ENCODE results near the gene NOX5.

Gene NOX5

GRCh38 chr15:69039516-69040225 is 25.2 kb downstream of the NOX5 start:
- Histone ChIP-seq H3K36me3 (ENCODE audit: insufficient read depth, low read length) (no peaks in the 10 kb centered on the region), H3K4me3 (ENCODE audit: low read length) (no peak overlapping the region), H3K4me2 (ENCODE audit: low read length) (no peak overlapping the region), H3K27me3 (ENCODE audit: control insufficient read depth, insufficient read depth, low read length) (peaks cover 51% of the 10 kb centered on the region), H3K9me3 (replicated peaks; ENCODE audit: low read length) (no peaks in the 10 kb centered on the region), H3K9ac (ENCODE audit: low read depth, low read length) (no peak overlapping the region), H3K4me1 (ENCODE audit: control insufficient read depth, insufficient read depth, low read length) (peaks cover 9% of the 10 kb centered on the region)

GRCh38 chr15:69042531-69042930 is 28.0 kb downstream of the NOX5 start:
- H3K27me3 ChIP-seq (ENCODE audit: control insufficient read depth, insufficient read depth, low read length) = peaks cover 31% of the 10 kb centered on the region

GRCh38 chr15:69045802-69046201 is 31.3 kb downstream of the NOX5 start:
- no peak overlapping the region for H3K9ac ChIP-seq (ENCODE audit: low read depth, low read length)
- H3K4me3 ChIP-seq (ENCODE audit: low read length) = no peak overlapping the region

More at GRCh38 chr15:69042531-69042930, 28.0 kb downstream of the NOX5 start:
- no peak overlapping the region for H3K4me2 ChIP-seq (ENCODE audit: low read length)
- no peaks in the 10 kb centered on the region for H3K9me3 ChIP-seq (replicated peaks; ENCODE audit: low read length)
- H3K36me3 ChIP-seq (ENCODE audit: insufficient read depth, low read length) = no peaks in the 10 kb centered on the region
- H3K4me3 ChIP-seq (ENCODE audit: low read length) = no peak overlapping the region
- H3K9ac ChIP-seq (ENCODE audit: low read depth, low read length) = no peak overlapping the region
- peaks cover 10% of the 10 kb centered on the region for H3K4me1 ChIP-seq (ENCODE audit: control insufficient read depth, insufficient read depth, low read length)

GRCh38 chr15:69046781-69047180 is 32.3 kb downstream of the NOX5 start:
- no peak overlapping the region for H3K4me2 ChIP-seq (ENCODE audit: low read length)
- H3K9me3 ChIP-seq (replicated peaks; ENCODE audit: low read length) = no peaks in the 10 kb centered on the region
- no peaks in the 10 kb centered on the region for H3K36me3 ChIP-seq (ENCODE audit: insufficient read depth, low read length)
- peaks cover 9% of the 10 kb centered on the region for H3K27me3 ChIP-seq (ENCODE audit: control insufficient read depth, insufficient read depth, low read length)
- H3K4me1 ChIP-seq (ENCODE audit: control insufficient read depth, insufficient read depth, low read length) = peaks cover 10% of the 10 kb centered on the region
- no peak overlapping the region for H3K9ac ChIP-seq (ENCODE audit: low read depth, low read length)
- H3K4me3 ChIP-seq (ENCODE audit: low read length) = no peak overlapping the region

More at GRCh38 chr15:69045802-69046201, 31.3 kb downstream of the NOX5 start:
- H3K9me3 ChIP-seq (replicated peaks; ENCODE audit: low read length) = no peaks in the 10 kb centered on the region
- no peaks in the 10 kb centered on the region for H3K36me3 ChIP-seq (ENCODE audit: insufficient read depth, low read length)
- no peak overlapping the region for H3K4me2 ChIP-seq (ENCODE audit: low read length)
- H3K4me1 ChIP-seq (ENCODE audit: control insufficient read depth, insufficient read depth, low read length) = peaks cover 10% of the 10 kb centered on the region
- H3K27me3 ChIP-seq (ENCODE audit: control insufficient read depth, insufficient read depth, low read length) = peaks cover 10% of the 10 kb centered on the region

GRCh38 chr15:69049976-69050375 is 35.5 kb downstream of the NOX5 start:
- Histone ChIP-seq H3K9me3 (replicated peaks; ENCODE audit: low read length) (no peaks in the 10 kb centered on the region), H3K36me3 (ENCODE audit: insufficient read depth, low read length) (no peaks in the 10 kb centered on the region), H3K4me2 (ENCODE audit: low read length) (no peak overlapping the region)

GRCh38 chr15:69055251-69055650 is 40.8 kb downstream of the NOX5 start:
- no peak overlapping the region for H3K4me3 ChIP-seq (ENCODE audit: low read length)
- no peak overlapping the region for H3K9ac ChIP-seq (ENCODE audit: low read depth, low read length)
- no peaks in the 10 kb centered on the region for H3K9me3 ChIP-seq (replicated peaks; ENCODE audit: low read length)
- H3K27me3 ChIP-seq (ENCODE audit: control insufficient read depth, insufficient read depth, low read length) = peaks cover 42% of the 10 kb centered on the region
- peaks cover 3% of the 10 kb centered on the region for H3K4me1 ChIP-seq (ENCODE audit: control insufficient read depth, insufficient read depth, low read length)
- no peaks in the 10 kb centered on the region for H3K36me3 ChIP-seq (ENCODE audit: insufficient read depth, low read length)
- H3K4me2 ChIP-seq (ENCODE audit: low read length) = no peak overlapping the region

More at GRCh38 chr15:69049976-69050375, 35.5 kb downstream of the NOX5 start:
- Histone ChIP-seq H3K27me3 (ENCODE audit: control insufficient read depth, insufficient read depth, low read length) (peaks cover 27% of the 10 kb centered on the region), H3K9ac (ENCODE audit: low read depth, low read length) (no peak overlapping the region), H3K4me1 (ENCODE audit: control insufficient read depth, insufficient read depth, low read length) (peaks cover 10% of the 10 kb centered on the region), H3K4me3 (ENCODE audit: low read length) (no peak overlapping the region)

GRCh38 chr15:69056365-69056764 is 41.9 kb downstream of the NOX5 start:
- no peak overlapping the region for H3K4me2 ChIP-seq (ENCODE audit: low read length)
- H3K36me3 ChIP-seq (ENCODE audit: insufficient read depth, low read length) = no peaks in the 10 kb centered on the region
- H3K9me3 ChIP-seq (replicated peaks; ENCODE audit: low read length) = no peaks in the 10 kb centered on the region
- no peak overlapping the region for H3K9ac ChIP-seq (ENCODE audit: low read depth, low read length)
- peaks cover 34% of the 10 kb centered on the region for H3K27me3 ChIP-seq (ENCODE audit: control insufficient read depth, insufficient read depth, low read length)
- H3K4me1 ChIP-seq (ENCODE audit: control insufficient read depth, insufficient read depth, low read length) = peaks cover 3% of the 10 kb centered on the region
- H3K4me3 ChIP-seq (ENCODE audit: low read length) = no peak overlapping the region

GRCh38 chr15:69058830-69059556 is 44.5 kb downstream of the NOX5 start:
- Histone ChIP-seq H3K4me3 (ENCODE audit: low read length) (no peak overlapping the region), H3K9me3 (replicated peaks; ENCODE audit: low read length) (no peaks in the 10 kb centered on the region), H3K36me3 (ENCODE audit: insufficient read depth, low read length) (no peaks in the 10 kb centered on the region), H3K4me1 (ENCODE audit: control insufficient read depth, insufficient read depth, low read length) (peaks cover 3% of the 10 kb centered on the region), H3K4me2 (ENCODE audit: low read length) (peak overlapping the region; percentile 35), H3K27me3 (ENCODE audit: control insufficient read depth, insufficient read depth, low read length) (peaks cover 20% of the 10 kb centered on the region), H3K9ac (ENCODE audit: low read depth, low read length) (no peak overlapping the region)

- peaks cover 3% of the 10 kb centered on the region for H3K4me1 ChIP-seq (ENCODE audit: control insufficient read depth, insufficient read depth, low read length)
- no peak overlapping the region for H3K4me3 ChIP-seq (ENCODE audit: low read length)
- peak overlapping the region; percentile 35 for H3K4me2 ChIP-seq (ENCODE audit: low read length)
- H3K27me3 ChIP-seq (ENCODE audit: control insufficient read depth, insufficient read depth, low read length) = peaks cover 16% of the 10 kb centered on the region
- no peak overlapping the region for H3K9ac ChIP-seq (ENCODE audit: low read depth, low read length)
- no peaks in the 10 kb centered on the region for H3K36me3 ChIP-seq (ENCODE audit: insufficient read depth, low read length)
- no peaks in the 10 kb centered on the region for H3K9me3 ChIP-seq (replicated peaks; ENCODE audit: low read length)
These were observed 45.1 kb downstream of the NOX5 start for GRCh38 chr15:69059557-69059943.

GRCh38 chr15:69060041-69060481 is 45.6 kb downstream of the NOX5 start:
- H3K9me3 ChIP-seq (replicated peaks; ENCODE audit: low read length) = no peaks in the 10 kb centered on the region
- no peak overlapping the region for H3K4me2 ChIP-seq (ENCODE audit: low read length)

GRCh38 chr15:69060744-69061143 is 46.2 kb downstream of the NOX5 start:
- no peaks in the 10 kb centered on the region for H3K36me3 ChIP-seq (ENCODE audit: insufficient read depth, low read length)
- no peaks in the 10 kb centered on the region for H3K9me3 ChIP-seq (replicated peaks; ENCODE audit: low read length)

More at GRCh38 chr15:69060041-69060481, 45.6 kb downstream of the NOX5 start:
- Histone ChIP-seq H3K36me3 (ENCODE audit: insufficient read depth, low read length) (no peaks in the 10 kb centered on the region), H3K4me3 (ENCODE audit: low read length) (no peak overlapping the region), H3K4me1 (ENCODE audit: control insufficient read depth, insufficient read depth, low read length) (peaks cover 3% of the 10 kb centered on the region), H3K27me3 (ENCODE audit: control insufficient read depth, insufficient read depth, low read length) (peaks cover 15% of the 10 kb centered on the region), H3K9ac (ENCODE audit: low read depth, low read length) (no peak overlapping the region)

More at GRCh38 chr15:69060744-69061143, 46.2 kb downstream of the NOX5 start:
- Histone ChIP-seq H3K4me1 (ENCODE audit: control insufficient read depth, insufficient read depth, low read length) (peaks cover 3% of the 10 kb centered on the region), H3K9ac (ENCODE audit: low read depth, low read length) (no peak overlapping the region), H3K4me2 (ENCODE audit: low read length) (no peak overlapping the region), H3K27me3 (ENCODE audit: control insufficient read depth, insufficient read depth, low read length) (peaks cover 15% of the 10 kb centered on the region), H3K4me3 (ENCODE audit: low read length) (no peak overlapping the region)
